WTC11 (cell line): Measurements from ENCODE around the gene MCOLN3. TPM values are rescaled to one million over a fixed set of nuclear protein-coding genes. Genes with fewer than 3 reads are reported as not detected.

ENCODE experiments used
- ATAC-seq: fragments of 200-7000 bp; cut with Tn5 transposase; 2 replicates; pipeline ENCODE4 v1.10.0; 2021; ENCODE audit warnings: mild to moderate bottlenecking, moderate library complexity
- CTCF ChIA-PET: fragments of 300-600 bp; sonication (Branson Sonifier 250); formaldehyde crosslinking; loops from one replicate; lab custom pipeline; 2021; ENCODE audit warnings: antibody characterized with exemption; lab: Charles Lee
- POLR2A ChIA-PET: fragments of 350-600 bp; sonication (Branson Sonifier 250); formaldehyde crosslinking; loops from one replicate; lab custom pipeline; 2021; ENCODE audit warnings: antibody characterized with exemption; lab: Charles Lee
- DNase-seq: peaks from one replicate; pipeline ENCODE4 v3.0.0; 2021; ENCODE audit warnings: low spot score
- H3K27ac Mint-ChIP-seq: 2 replicates; pipeline ENCODE4 v1.8.0; 2021; ENCODE audit warnings: mixed read lengths
- H3K27me3 Mint-ChIP-seq: 2 replicates; pipeline ENCODE4 v1.8.0; 2021; ENCODE audit warnings: low read depth, mild to moderate bottlenecking, moderate library complexity, mixed read lengths
- H3K36me3 Mint-ChIP-seq: 2 replicates; pipeline ENCODE4 v1.8.0; 2021; ENCODE audit warnings: mixed read lengths
- H3K4me1 Mint-ChIP-seq: 2 replicates; pipeline ENCODE4 v1.8.0; 2022; ENCODE audit warnings: mixed read lengths
- H3K4me3 Mint-ChIP-seq: 2 replicates; pipeline ENCODE4 v1.8.0; 2021; ENCODE audit warnings: mild to moderate bottlenecking, moderate library complexity, mixed read lengths
- H3K9me3 Mint-ChIP-seq: 2 replicates; pipeline ENCODE4 v1.8.0; 2021; ENCODE audit warnings: mixed read lengths
- GTF2I ChIP-seq: fragments of 250-450 bp; sonication (Bioruptor Pico); conservative IDR thresholded peaks from 2 replicates; pipeline ENCODE4 v1.4.0; 2021; ENCODE audit warnings: mild to moderate bottlenecking
- HMGA2 ChIP-seq: fragments of 250-450 bp; sonication (Bioruptor Pico); IDR thresholded peaks from 2 replicates; pipeline ENCODE4 v1.4.0; 2021; ENCODE audit warnings: mild to moderate bottlenecking, moderate library complexity
- MYBL2 ChIP-seq: sonication (generic); formaldehyde crosslinking; IDR thresholded peaks from 2 replicates; pipeline ENCODE4 v1.8.1; 2023; ENCODE audit warnings: mild to moderate bottlenecking, moderate library complexity, missing genetic modification reagents
- RELA ChIP-seq: sonication (generic); formaldehyde crosslinking; IDR thresholded peaks from 2 replicates; pipeline ENCODE4 v1.8.1; 2022; ENCODE audit warnings: missing genetic modification reagents, mild to moderate bottlenecking, borderline replicate concordance
- RORB ChIP-seq: fragments of 250-450 bp; sonication (Bioruptor Pico); IDR thresholded peaks from 2 replicates; pipeline ENCODE4 v1.9.0; 2021; ENCODE audit warnings: mild to moderate bottlenecking
- SP1 ChIP-seq: sonication (generic); formaldehyde crosslinking; conservative IDR thresholded peaks from 2 replicates; pipeline ENCODE4 v1.8.1; 2022; ENCODE audit warnings: missing genetic modification reagents
- TCF7 ChIP-seq: sonication (generic); formaldehyde crosslinking; IDR thresholded peaks from 2 replicates; pipeline ENCODE4 v1.8.0; 2022; ENCODE audit warnings: mild to moderate bottlenecking, low read depth, missing genetic modification reagents, moderate library complexity
- ZNF138 ChIP-seq: sonication (generic); formaldehyde crosslinking; conservative IDR thresholded peaks from 2 replicates; pipeline ENCODE4 v1.8.1; 2022; ENCODE audit warnings: mild to moderate bottlenecking, moderate library complexity, missing genetic modification reagents
- ZNF396 ChIP-seq: fragments of 250-450 bp; sonication (Bioruptor Pico); IDR thresholded peaks from 2 replicates; pipeline ENCODE4 v1.8.0; 2021; ENCODE audit warnings: mild to moderate bottlenecking, moderate library complexity, borderline replicate concordance
- ZNF423 ChIP-seq: fragments of 250-450 bp; sonication (Bioruptor Pico); IDR thresholded peaks from 2 replicates; pipeline ENCODE4 v2.1.2; 2022; ENCODE audit warnings: mild to moderate bottlenecking, moderate library complexity
- total RNA-seq: library from RNA; stranded (reverse); gene quantifications from 3 replicates; pipeline ENCODE4 v1.2.3, GENCODE V29; 2021
- TF ChIP-seq, protein P1 (sequence below): sonication (generic); formaldehyde crosslinking; IDR thresholded peaks from 2 replicates; pipeline ENCODE4 v1.8.0; 2022; ENCODE audit warnings: mild to moderate bottlenecking, missing genetic modification reagents
- TF ChIP-seq, protein P2 (sequence below): sonication (generic); formaldehyde crosslinking; IDR thresholded peaks from 2 replicates; pipeline ENCODE4 v1.8.1; 2023; ENCODE audit warnings: mild to moderate bottlenecking, missing genetic modification reagents
- TF ChIP-seq, protein P3 (sequence below): sonication (generic); formaldehyde crosslinking; IDR thresholded peaks from 2 replicates; pipeline ENCODE4 v1.8.0; 2023; ENCODE audit warnings: missing genetic modification reagents, mild to moderate bottlenecking, borderline replicate concordance

MCOLN3 gene
- total RNA-seq, 1 experiment from 2014 or later: 6.4 TPM

DNA sequence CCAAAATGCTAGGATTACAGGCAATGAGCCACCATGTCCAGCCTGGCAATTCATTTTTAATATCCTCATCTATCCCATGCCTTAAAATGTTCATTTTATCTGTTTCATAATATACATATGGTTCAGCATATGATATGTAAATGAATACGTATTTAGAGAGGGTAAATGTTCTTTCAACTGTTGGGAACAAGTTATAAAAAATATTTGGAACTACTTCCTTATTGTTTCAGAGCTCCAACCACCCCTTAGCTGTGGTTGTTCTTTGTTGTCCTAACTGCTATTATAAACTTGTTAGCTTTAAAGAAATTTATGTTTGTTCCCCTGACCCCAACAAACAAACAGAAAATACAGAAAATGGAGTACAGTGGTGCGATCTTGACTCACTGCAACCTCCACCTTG, 65.9 kb downstream of the MCOLN3 start (continued):
- TF ChIP-seq RELA (no peak), HMGA2 (CRISPR knock-in tag) (no peak), MYBL2 (CRISPR knock-in tag) (no peak), RORB (CRISPR knock-in tag) (no peak), GTF2I (CRISPR knock-in tag) (no peak), TCF7 (no peak)
- TF ChIP-seq, protein P1, sequence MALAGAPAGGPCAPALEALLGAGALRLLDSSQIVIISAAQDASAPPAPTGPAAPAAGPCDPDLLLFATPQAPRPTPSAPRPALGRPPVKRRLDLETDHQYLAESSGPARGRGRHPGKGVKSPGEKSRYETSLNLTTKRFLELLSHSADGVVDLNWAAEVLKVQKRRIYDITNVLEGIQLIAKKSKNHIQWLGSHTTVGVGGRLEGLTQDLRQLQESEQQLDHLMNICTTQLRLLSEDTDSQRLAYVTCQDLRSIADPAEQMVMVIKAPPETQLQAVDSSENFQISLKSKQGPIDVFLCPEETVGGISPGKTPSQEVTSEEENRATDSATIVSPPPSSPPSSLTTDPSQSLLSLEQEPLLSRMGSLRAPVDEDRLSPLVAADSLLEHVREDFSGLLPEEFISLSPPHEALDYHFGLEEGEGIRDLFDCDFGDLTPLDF (CRISPR knock-in tag): no peak
- TF ChIP-seq, protein P2, sequence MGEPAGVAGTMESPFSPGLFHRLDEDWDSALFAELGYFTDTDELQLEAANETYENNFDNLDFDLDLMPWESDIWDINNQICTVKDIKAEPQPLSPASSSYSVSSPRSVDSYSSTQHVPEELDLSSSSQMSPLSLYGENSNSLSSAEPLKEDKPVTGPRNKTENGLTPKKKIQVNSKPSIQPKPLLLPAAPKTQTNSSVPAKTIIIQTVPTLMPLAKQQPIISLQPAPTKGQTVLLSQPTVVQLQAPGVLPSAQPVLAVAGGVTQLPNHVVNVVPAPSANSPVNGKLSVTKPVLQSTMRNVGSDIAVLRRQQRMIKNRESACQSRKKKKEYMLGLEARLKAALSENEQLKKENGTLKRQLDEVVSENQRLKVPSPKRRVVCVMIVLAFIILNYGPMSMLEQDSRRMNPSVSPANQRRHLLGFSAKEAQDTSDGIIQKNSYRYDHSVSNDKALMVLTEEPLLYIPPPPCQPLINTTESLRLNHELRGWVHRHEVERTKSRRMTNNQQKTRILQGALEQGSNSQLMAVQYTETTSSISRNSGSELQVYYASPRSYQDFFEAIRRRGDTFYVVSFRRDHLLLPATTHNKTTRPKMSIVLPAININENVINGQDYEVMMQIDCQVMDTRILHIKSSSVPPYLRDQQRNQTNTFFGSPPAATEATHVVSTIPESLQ (CRISPR knock-in tag): no peak

DNA sequence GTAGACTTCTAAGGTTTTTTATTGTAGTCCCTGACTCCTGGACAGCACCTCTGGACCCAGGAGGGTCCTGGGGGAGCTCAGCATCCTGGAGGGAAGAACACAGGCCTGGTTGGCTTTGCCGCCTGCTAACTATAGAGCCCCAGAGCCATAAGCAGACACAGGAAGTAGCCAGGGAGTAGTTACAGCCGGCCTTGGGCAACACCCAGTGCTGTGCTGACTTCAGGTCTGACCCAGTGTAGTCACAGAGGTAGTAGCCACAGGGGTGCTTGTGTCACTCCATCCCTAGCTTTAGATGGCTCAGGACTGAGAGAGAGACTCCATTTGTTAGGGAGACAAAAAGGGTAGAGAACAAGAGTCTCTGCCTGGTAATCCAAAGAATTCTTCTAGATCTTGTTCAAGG, 73.3 kb downstream of the MCOLN3 start:
- DNase-seq (no peak), ATAC-seq (no peak)
- Mint-ChIP-seq H3K36me3 (no peaks in the 10 kb centered on the region), H3K4me3 (no peak overlapping the region), H3K27me3 (peaks cover 3% of the 10 kb centered on the region; the same call in 1 of the 2 replicates), H3K9me3 (no peaks in the 10 kb centered on the region), H3K27ac (no peak overlapping the region), H3K4me1 (peaks cover 5% of the 10 kb centered on the region; the same call in 1 of the 2 replicates)
- CTCF ChIA-PET: no interaction called here
- POLR2A ChIA-PET: no interaction called here
- no peak for TF ChIP-seq SP1 (CRISPR knock-in tag)
- TF ChIP-seq, protein P3, sequence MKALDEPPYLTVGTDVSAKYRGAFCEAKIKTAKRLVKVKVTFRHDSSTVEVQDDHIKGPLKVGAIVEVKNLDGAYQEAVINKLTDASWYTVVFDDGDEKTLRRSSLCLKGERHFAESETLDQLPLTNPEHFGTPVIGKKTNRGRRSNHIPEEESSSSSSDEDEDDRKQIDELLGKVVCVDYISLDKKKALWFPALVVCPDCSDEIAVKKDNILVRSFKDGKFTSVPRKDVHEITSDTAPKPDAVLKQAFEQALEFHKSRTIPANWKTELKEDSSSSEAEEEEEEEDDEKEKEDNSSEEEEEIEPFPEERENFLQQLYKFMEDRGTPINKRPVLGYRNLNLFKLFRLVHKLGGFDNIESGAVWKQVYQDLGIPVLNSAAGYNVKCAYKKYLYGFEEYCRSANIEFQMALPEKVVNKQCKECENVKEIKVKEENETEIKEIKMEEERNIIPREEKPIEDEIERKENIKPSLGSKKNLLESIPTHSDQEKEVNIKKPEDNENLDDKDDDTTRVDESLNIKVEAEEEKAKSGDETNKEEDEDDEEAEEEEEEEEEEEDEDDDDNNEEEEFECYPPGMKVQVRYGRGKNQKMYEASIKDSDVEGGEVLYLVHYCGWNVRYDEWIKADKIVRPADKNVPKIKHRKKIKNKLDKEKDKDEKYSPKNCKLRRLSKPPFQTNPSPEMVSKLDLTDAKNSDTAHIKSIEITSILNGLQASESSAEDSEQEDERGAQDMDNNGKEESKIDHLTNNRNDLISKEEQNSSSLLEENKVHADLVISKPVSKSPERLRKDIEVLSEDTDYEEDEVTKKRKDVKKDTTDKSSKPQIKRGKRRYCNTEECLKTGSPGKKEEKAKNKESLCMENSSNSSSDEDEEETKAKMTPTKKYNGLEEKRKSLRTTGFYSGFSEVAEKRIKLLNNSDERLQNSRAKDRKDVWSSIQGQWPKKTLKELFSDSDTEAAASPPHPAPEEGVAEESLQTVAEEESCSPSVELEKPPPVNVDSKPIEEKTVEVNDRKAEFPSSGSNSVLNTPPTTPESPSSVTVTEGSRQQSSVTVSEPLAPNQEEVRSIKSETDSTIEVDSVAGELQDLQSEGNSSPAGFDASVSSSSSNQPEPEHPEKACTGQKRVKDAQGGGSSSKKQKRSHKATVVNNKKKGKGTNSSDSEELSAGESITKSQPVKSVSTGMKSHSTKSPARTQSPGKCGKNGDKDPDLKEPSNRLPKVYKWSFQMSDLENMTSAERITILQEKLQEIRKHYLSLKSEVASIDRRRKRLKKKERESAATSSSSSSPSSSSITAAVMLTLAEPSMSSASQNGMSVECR (CRISPR knock-in tag): no peak
- TF ChIP-seq HMGA2 (CRISPR knock-in tag): no peak

DNA sequence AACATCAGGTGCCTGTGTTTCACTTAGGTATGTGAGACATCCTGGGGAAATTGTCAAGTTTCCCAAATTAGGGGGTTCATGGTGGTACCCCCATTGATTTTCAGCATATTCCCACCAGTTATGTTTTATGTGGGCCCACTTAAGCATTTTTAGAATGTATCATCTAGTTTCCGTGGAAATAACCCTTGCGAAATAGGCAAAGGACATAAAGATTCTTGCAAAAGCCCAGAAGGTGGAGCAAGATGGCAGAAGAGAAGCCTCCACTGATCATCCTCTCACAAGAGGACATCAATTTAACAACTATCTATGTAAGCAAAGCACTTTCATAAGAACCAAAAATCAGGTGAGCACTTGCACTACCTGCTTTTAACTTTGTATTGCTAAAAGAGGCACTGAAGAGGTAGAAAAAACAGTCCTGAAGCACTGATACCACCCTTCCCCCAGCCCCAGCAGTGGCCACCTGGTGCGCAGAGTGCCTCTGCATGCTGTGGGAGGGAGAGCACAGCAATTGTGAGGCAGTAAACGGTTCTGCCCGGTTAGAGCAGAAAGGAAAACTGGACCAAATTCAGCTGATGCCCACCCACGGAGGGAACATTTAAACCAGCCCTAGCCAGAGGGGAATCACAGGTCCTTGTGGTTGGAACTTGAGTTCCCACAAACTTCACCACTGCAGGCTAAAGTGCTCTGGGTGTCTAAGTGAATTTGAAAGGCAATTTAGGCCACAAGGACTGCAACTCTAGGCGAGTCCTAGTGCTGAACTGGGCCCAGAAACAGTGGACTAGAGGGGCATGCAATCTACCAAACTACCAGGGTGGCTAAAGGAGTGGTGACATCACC, 74.6 kb downstream of the MCOLN3 start:
- DNase-seq (peak; percentile 21), ATAC-seq (peak; percentile 67)
- ChIA-PET POLR2A (no interaction called here), CTCF (interaction anchor here (2.2 kb wide), 1 partner anchor 29 kb away, joined by 12 read pairs; no protein-coding TSS in a partner anchor)
- Mint-ChIP-seq H3K9me3 (no peaks in the 10 kb centered on the region), H3K4me1 (peaks cover 5% of the 10 kb centered on the region; the same call in 1 of the 2 replicates), H3K27me3 (peaks cover 3% of the 10 kb centered on the region; the same call in 1 of the 2 replicates), H3K27ac (no peak overlapping the region), H3K36me3 (no peaks in the 10 kb centered on the region), H3K4me3 (no peak overlapping the region)
- TF ChIP-seq ZNF423 (CRISPR knock-in tag) (no peak), ZNF396 (no peak), ZNF138 (CRISPR knock-in tag) (no peak), RORB (CRISPR knock-in tag) (no peak)
